Karpas-422 (cell line): Measurements from ENCODE around the gene ZFP28. TPM values are rescaled to one million over a fixed set of nuclear protein-coding genes. Genes with fewer than 3 reads are reported as not detected.

Experiments used
- DNase-seq: peaks from one replicate; pipeline ENCODE4 v3.0.0-alpha.2; 2015
- H2AFZ ChIP-seq: fragments of 200-600 bp; sonication (generic); 2 replicates; pipeline ENCODE4 v1.6.1; 2014; ENCODE audit warnings: antibody characterized with exemption, low read length, mixed read lengths
- H3K27ac ChIP-seq: fragments of 200-600 bp; sonication (generic); 2 replicates; pipeline ENCODE4 v1.5.1; 2014; ENCODE audit warnings: mild to moderate bottlenecking, low read length, moderate library complexity
- H3K27me3 ChIP-seq: fragments of 200-600 bp; sonication (generic); 2 replicates; pipeline ENCODE4 v1.6.1; 2014; ENCODE audit warnings: low read length, mixed read lengths
- H3K36me3 ChIP-seq: fragments of 200-600 bp; sonication (generic); 2 replicates; pipeline ENCODE4 v1.6.1; 2014; ENCODE audit warnings: low read length, mixed read lengths; ENCODE audit not compliant: insufficient read depth
- H3K4me1 ChIP-seq: fragments of 200-600 bp; sonication (generic); 2 replicates; pipeline ENCODE4 v1.6.1; 2014; ENCODE audit warnings: mild to moderate bottlenecking, low read length, mixed read lengths
- H3K4me2 ChIP-seq: fragments of 200-600 bp; sonication (generic); 2 replicates; pipeline ENCODE4 v1.6.1; 2014; ENCODE audit warnings: low read length, low read depth, mild to moderate bottlenecking; ENCODE audit not compliant: poor library complexity, severe bottlenecking
- H3K4me3 ChIP-seq: fragments of 200-600 bp; sonication (generic); 2 replicates; pipeline ENCODE4 v1.5.1; 2014; ENCODE audit warnings: mild to moderate bottlenecking, antibody characterized with exemption, low read length, mixed read lengths
- H3K79me2 ChIP-seq: fragments of 200-600 bp; sonication (generic); 2 replicates; pipeline ENCODE4 v1.6.1; 2014; ENCODE audit warnings: mild to moderate bottlenecking, low read length, mixed read lengths
- H3K9ac ChIP-seq: fragments of 200-600 bp; sonication (generic); 2 replicates; pipeline ENCODE4 v1.6.0; 2014; ENCODE audit warnings: low read length
- H3K9me2 ChIP-seq: fragments of 200-600 bp; sonication (generic), shearing (Covaris generic); replicated peaks from 2 replicates; pipeline ENCODE4 v1.6.0; 2014; ENCODE audit warnings: mild to moderate bottlenecking, low read length, moderate library complexity; ENCODE audit not compliant: insufficient read depth
- H3K9me3 ChIP-seq: fragments of 300-700, 200-600 bp; sonication (generic); 2 replicates; pipeline ENCODE4 v1.6.1; 2014; ENCODE audit warnings: low read length, mixed read lengths
- H4K20me1 ChIP-seq: fragments of 200-600 bp; sonication (generic); 2 replicates; pipeline ENCODE4 v1.6.1; 2014; ENCODE audit warnings: mild to moderate bottlenecking, antibody characterized with exemption, low read length, low read depth; ENCODE audit not compliant: insufficient read depth
- total RNA-seq: library from RNA; depleted of rRNA; stranded (reverse); fragments of >200 nt; shearing (Covaris generic); gene quantifications from 2 replicates; pipeline ENCODE4 v1.2.3, GENCODE V29; 2014; ENCODE audit warnings: low replicate concordance; rRNA removed

ZFP28 gene
- total RNA-seq, result not detected in 2 replicates

GRCh38 chr19:56538761-56539263 is at the start of gene ZFP28:
TSS of gene ZFP28 (plus strand) at chr19:56538948. CDS start at chr19:56539019, 71 bp downstream.
- H3K36me3 ChIP-seq, result no peaks in the 10 kb centered on the region
- H3K79me2 ChIP-seq, result no peaks in the 10 kb centered on the region
- H3K4me2 ChIP-seq, result no peak within 1 kb of the TSS
- peaks cover 47% of the 10 kb centered on the region for H3K9me3 ChIP-seq
- no peaks in the 10 kb centered on the region for H3K9me2 ChIP-seq
- no peak within 1 kb of the TSS for H2AFZ ChIP-seq
- no peak for DNase-seq
- H3K27ac ChIP-seq, result no peak within 1 kb of the TSS
- H3K27me3 ChIP-seq, result no peaks in the 10 kb centered on the region
- H4K20me1 ChIP-seq, result no peaks in the 10 kb centered on the region
- H3K4me1 ChIP-seq, result no peaks in the 10 kb centered on the region
- H3K4me3 ChIP-seq, result no peak within 1 kb of the TSS
- H3K9ac ChIP-seq, result no peak within 1 kb of the TSS

- Histone ChIP-seq H2AFZ (no peak overlapping the region), H4K20me1 (no peaks in the 10 kb centered on the region), H3K4me3 (no peak overlapping the region), H3K79me2 (no peaks in the 10 kb centered on the region), H3K9me2 (no peaks in the 10 kb centered on the region), H3K9me3 (no peaks in the 10 kb centered on the region), H3K9ac (no peak overlapping the region), H3K4me2 (no peak overlapping the region), H3K4me1 (no peaks in the 10 kb centered on the region), H3K36me3 (no peaks in the 10 kb centered on the region), H3K27ac (no peak overlapping the region), H3K27me3 (peaks cover 7% of the 10 kb centered on the region)
- DNase-seq, result no peak
Observed at GRCh38 chr19:56491399-56491798, 47.3 kb upstream of the ZFP28 start.

GRCh38 chr19:56504581-56504980 is 34.2 kb upstream of the ZFP28 start:
- no peak overlapping the region for H3K4me3 ChIP-seq
- H3K4me2 ChIP-seq, result no peak overlapping the region
- no peaks in the 10 kb centered on the region for H3K79me2 ChIP-seq
- no peaks in the 10 kb centered on the region for H3K27me3 ChIP-seq
- H3K9me3 ChIP-seq, result peaks cover 19% of the 10 kb centered on the region
- H3K27ac ChIP-seq, result no peak overlapping the region
- no peak overlapping the region for H2AFZ ChIP-seq
- DNase-seq, result no peak
- H3K36me3 ChIP-seq, result no peaks in the 10 kb centered on the region
- H3K4me1 ChIP-seq, result no peaks in the 10 kb centered on the region
- H3K9me2 ChIP-seq, result no peaks in the 10 kb centered on the region
- no peaks in the 10 kb centered on the region for H4K20me1 ChIP-seq
- no peak overlapping the region for H3K9ac ChIP-seq

GRCh38 chr19:56507446-56508289 is 31.1 kb upstream of the ZFP28 start, which contains the start of gene ZNF471:
TSS of gene ZNF471 (plus strand) at chr19:56507855. CDS start at chr19:56511572, 3,717 bp downstream.
- H3K27me3 ChIP-seq, result no peaks in the 10 kb centered on the region
- no peak for DNase-seq
- no peaks in the 10 kb centered on the region for H3K4me1 ChIP-seq
- H3K9ac ChIP-seq, result no peak within 1 kb of the TSS
- H3K9me2 ChIP-seq, result no peaks in the 10 kb centered on the region
- no peak within 1 kb of the TSS for H3K27ac ChIP-seq
- no peak within 1 kb of the TSS for H2AFZ ChIP-seq
- H3K9me3 ChIP-seq, result peaks cover 19% of the 10 kb centered on the region
- no peak within 1 kb of the TSS for H3K4me2 ChIP-seq
- H3K79me2 ChIP-seq, result no peaks in the 10 kb centered on the region
- H3K4me3 ChIP-seq, result no peak within 1 kb of the TSS
- H3K36me3 ChIP-seq, result no peaks in the 10 kb centered on the region
- no peaks in the 10 kb centered on the region for H4K20me1 ChIP-seq

GRCh38 chr19:56508290-56508778 is 30.4 kb upstream of the ZFP28 start:
- Histone ChIP-seq H3K4me2 (no peak overlapping the region), H3K4me1 (no peaks in the 10 kb centered on the region), H3K4me3 (no peak overlapping the region), H3K9me3 (peaks cover 22% of the 10 kb centered on the region), H2AFZ (no peak overlapping the region), H3K27ac (no peak overlapping the region), H3K36me3 (no peaks in the 10 kb centered on the region), H3K9ac (no peak overlapping the region), H3K79me2 (no peaks in the 10 kb centered on the region), H3K9me2 (no peaks in the 10 kb centered on the region), H4K20me1 (no peaks in the 10 kb centered on the region), H3K27me3 (no peaks in the 10 kb centered on the region)
- no peak for DNase-seq

GRCh38 chr19:56525214-56525860 is 13.4 kb upstream of the ZFP28 start:
- no peaks in the 10 kb centered on the region for H3K9me2 ChIP-seq
- H3K4me2 ChIP-seq, result no peak overlapping the region
- H2AFZ ChIP-seq, result no peak overlapping the region
- no peaks in the 10 kb centered on the region for H3K4me1 ChIP-seq
- H3K79me2 ChIP-seq, result no peaks in the 10 kb centered on the region
- DNase-seq, result no peak
- no peaks in the 10 kb centered on the region for H4K20me1 ChIP-seq
- H3K9me3 ChIP-seq, result peaks cover 75% of the 10 kb centered on the region
- H3K27me3 ChIP-seq, result no peaks in the 10 kb centered on the region
- no peak overlapping the region for H3K27ac ChIP-seq
- H3K4me3 ChIP-seq, result no peak overlapping the region
- no peaks in the 10 kb centered on the region for H3K36me3 ChIP-seq
- no peak overlapping the region for H3K9ac ChIP-seq

GRCh38 chr19:56537442-56537841 is 1.3 kb upstream of the ZFP28 start:
- no peaks in the 10 kb centered on the region for H3K4me1 ChIP-seq
- no peak for DNase-seq
- H3K79me2 ChIP-seq, result no peaks in the 10 kb centered on the region
- H3K27ac ChIP-seq, result no peak overlapping the region
- H3K9me2 ChIP-seq, result no peaks in the 10 kb centered on the region
- H3K36me3 ChIP-seq, result no peaks in the 10 kb centered on the region
- no peaks in the 10 kb centered on the region for H3K27me3 ChIP-seq
- H4K20me1 ChIP-seq, result no peaks in the 10 kb centered on the region
- peaks cover 49% of the 10 kb centered on the region for H3K9me3 ChIP-seq
- H3K9ac ChIP-seq, result no peak overlapping the region
- H2AFZ ChIP-seq, result no peak overlapping the region
- H3K4me3 ChIP-seq, result no peak overlapping the region
- H3K4me2 ChIP-seq, result no peak overlapping the region

- no peak overlapping the region for H3K27ac ChIP-seq
- H4K20me1 ChIP-seq, result no peaks in the 10 kb centered on the region
- H3K36me3 ChIP-seq, result no peaks in the 10 kb centered on the region
- no peak overlapping the region for H3K4me2 ChIP-seq
- no peaks in the 10 kb centered on the region for H3K4me1 ChIP-seq
- no peaks in the 10 kb centered on the region for H3K27me3 ChIP-seq
- H3K9ac ChIP-seq, result no peak overlapping the region
- no peak for DNase-seq
- H3K4me3 ChIP-seq, result no peak overlapping the region
- peaks cover 51% of the 10 kb centered on the region for H3K9me3 ChIP-seq
- no peaks in the 10 kb centered on the region for H3K79me2 ChIP-seq
- H2AFZ ChIP-seq, result no peak overlapping the region
- no peaks in the 10 kb centered on the region for H3K9me2 ChIP-seq
Observed at GRCh38 chr19:56538254-56538760, 441 bp upstream of the ZFP28 start.
